PC-9 (cell line): ENCODE data around the gene TFAM. TPM values are rescaled to one million over a fixed set of nuclear protein-coding genes. Genes with fewer than 3 reads are reported as not detected.
A peak's percentile ranks its signal among the peaks of the same experiment; 100 is the strongest.

Experiments used
- BruUV-seq: library from RNA; stranded (reverse); fragments of 400-500 nt; replicated peaks from 2 replicates; lab custom pipeline; 2021; lab: Mats Ljungman, UMichigan
- CTCF ChIA-PET: fragments of 300-600 bp; sonication (Branson Sonifier 250); formaldehyde crosslinking; loops from one replicate; lab custom pipeline; 2022; ENCODE audit warnings: antibody characterized with exemption; lab: Charles Lee
- POLR2A ChIA-PET: fragments of 300-600 bp; sonication (Branson Sonifier 250); formaldehyde crosslinking; loops from one replicate; lab custom pipeline; 2022; ENCODE audit warnings: antibody characterized with exemption; ENCODE audit not compliant: unreplicated experiment; lab: Charles Lee
- DNase-seq, 2 experiments: peaks; one replicate each; pipeline versions ENCODE4 v3.0.0 to v3.0.0-alpha.2; 2015 to 2022; ENCODE audit warnings: mixed read lengths in 1 of 2
- H2AFZ ChIP-seq: fragments of 200-600 bp; sonication (generic); 2 replicates; pipeline ENCODE4 v1.8.1; 2017; ENCODE audit warnings: antibody characterized with exemption
- H3F3A ChIP-seq: fragments of 200-600 bp; sonication (generic); 2 replicates; pipeline ENCODE4 v1.8.1; 2017; ENCODE audit warnings: antibody characterized with exemption, mild to moderate bottlenecking, low read depth; ENCODE audit not compliant: insufficient read depth
- H3K27ac ChIP-seq: fragments of 200-600 bp; sonication (generic); 2 replicates; pipeline ENCODE4 v1.6.1; 2016; ENCODE audit warnings: mixed run types
- H3K27me3 ChIP-seq: fragments of 200-600 bp; sonication (generic); 2 replicates; pipeline ENCODE4 v1.6.1; 2016; ENCODE audit warnings: low read depth, mixed run types; ENCODE audit not compliant: insufficient read depth
- H3K36me3 ChIP-seq: fragments of 200-600 bp; sonication (generic); 2 replicates; pipeline ENCODE4 v1.6.1; 2016; ENCODE audit warnings: low read depth, mixed run types
- H3K4me1 ChIP-seq: fragments of 200-600 bp; sonication (generic); replicated peaks from 2 replicates; pipeline ENCODE4 v1.6.1; 2016; ENCODE audit warnings: mixed run types; ENCODE audit not compliant: insufficient read depth
- H3K4me2 ChIP-seq: fragments of 200-600 bp; sonication (generic); 2 replicates; pipeline ENCODE4 v1.6.1; 2017; ENCODE audit warnings: mixed run types
- H3K4me3 ChIP-seq: fragments of 200-600 bp; sonication (generic); 2 replicates; pipeline ENCODE4 v1.6.1; 2016; ENCODE audit warnings: mixed run types
- H3K79me2 ChIP-seq: fragments of 200-600 bp; sonication (generic); 2 replicates; pipeline ENCODE4 v1.6.1; 2017; ENCODE audit warnings: low read depth, mixed run types
- H3K9me2 ChIP-seq: fragments of 200-600 bp; sonication (generic); 2 replicates; pipeline ENCODE4 v1.8.1; 2017; ENCODE audit warnings: mild to moderate bottlenecking; ENCODE audit not compliant: insufficient read depth
- H3K9me3 ChIP-seq: fragments of 200-600 bp; sonication (generic); 2 replicates; pipeline ENCODE4 v1.8.1; 2016; ENCODE audit warnings: low read depth; ENCODE audit not compliant: insufficient read depth
- H4K20me1 ChIP-seq: fragments of 200-600 bp; sonication (generic); 2 replicates; pipeline ENCODE4 v1.8.1; 2017; ENCODE audit not compliant: insufficient read depth
- CTCF ChIP-seq: fragments of 200-600 bp; sonication (generic); conservative IDR thresholded peaks from 2 replicates; pipeline ENCODE4 v1.6.1; 2017; ENCODE audit warnings: mixed run types, antibody characterized with exemption, mild to moderate bottlenecking, moderate library complexity
- EZH2 ChIP-seq: fragments of 200-600 bp; sonication (generic); IDR thresholded peaks from 2 replicates; pipeline ENCODE4 v1.8.0; 2017; ENCODE audit warnings: antibody characterized with exemption, low read depth
- intact Hi-C: fragments of 100-400 bp; cut with micrococcal nuclease; formaldehyde crosslinking; loops from one replicate; pipeline ENCODE4 v1.10.0; 2022; ENCODE audit not compliant: unreplicated experiment
- total RNA-seq: library from RNA; stranded (reverse); gene quantifications from 2 replicates; pipeline ENCODE4 v1.2.3, GENCODE V29; 2021

TFAM gene
- total RNA-seq, 1 experiment from 2014 or later: 80.6 TPM

GRCh38 chr10:58435297-58435985, 50.2 kb downstream of the TFAM start:
- Histone ChIP-seq H3K9me2 (no peaks in the 10 kb centered on the region), H3K4me2 (peak overlapping the region; percentile 59), H3K9me3 (peaks cover 4% of the 10 kb centered on the region), H3K4me3 (peak overlapping the region; percentile 13; the same call in 1 of the 2 replicates), H4K20me1 (no peaks in the 10 kb centered on the region), H3K27ac (peak overlapping the region; percentile 87), H3K4me1 (peaks cover 43% of the 10 kb centered on the region), H3K36me3 (no peaks in the 10 kb centered on the region), H2AFZ (peak overlapping the region; percentile 56), H3K27me3 (no peaks in the 10 kb centered on the region), H3K79me2 (no peaks in the 10 kb centered on the region), H3F3A (peaks cover 32% of the 10 kb centered on the region)
- POLR2A ChIA-PET: no interaction called here
- no peak for TF ChIP-seq CTCF
- TF ChIP-seq EZH2: no peak
- intact Hi-C loops: loop anchor here (1.0 kb wide), 1 partner anchor 100 kb away; the partner anchor contains the start of gene UBE2D1
- no TSS peak for BruUV-seq
- CTCF ChIA-PET: interaction anchor here (0.6 kb wide), 1 partner anchor 267 kb away, joined by 3 read pairs; no protein-coding TSS in a partner anchor
- DNase-seq: peak; percentile 70 to 89

- H4K20me1 ChIP-seq: no peaks in the 10 kb centered on the region
- H3K9me2 ChIP-seq: no peaks in the 10 kb centered on the region
- ChIA-PET CTCF (no interaction called here), POLR2A (no interaction called here)
- peak overlapping the region; percentile 13; the same call in 1 of the 2 replicates for H3K4me3 ChIP-seq
- H3K9me3 ChIP-seq: peaks cover 4% of the 10 kb centered on the region
- no TSS peak for BruUV-seq
- peak overlapping the region; percentile 59 for H3K4me2 ChIP-seq
- peak; percentile 86 to 88 for DNase-seq
- no peaks in the 10 kb centered on the region for H3K27me3 ChIP-seq
- H3K27ac ChIP-seq: peak overlapping the region; percentile 87
- peaks cover 32% of the 10 kb centered on the region for H3F3A ChIP-seq
- no peak for TF ChIP-seq CTCF
- no peak for TF ChIP-seq EZH2
- peak overlapping the region; percentile 56 for H2AFZ ChIP-seq
- no peaks in the 10 kb centered on the region for H3K79me2 ChIP-seq
- H3K36me3 ChIP-seq: no peaks in the 10 kb centered on the region
- intact Hi-C loops: loop anchor here (2.0 kb wide), 1 partner anchor 167 kb away; the partner anchor contains the start of gene CISD1
- peaks cover 43% of the 10 kb centered on the region for H3K4me1 ChIP-seq
These were observed 50.9 kb downstream of the TFAM start for GRCh38 chr10:58436071-58436470.

GRCh38 chr10:58438340-58438871, 53.2 kb downstream of the TFAM start:
- Histone ChIP-seq H3K9me3 (peaks cover 4% of the 10 kb centered on the region), H2AFZ (no peak overlapping the region), H3K36me3 (no peaks in the 10 kb centered on the region), H3K4me2 (peak overlapping the region; percentile 13), H3K4me3 (no peak overlapping the region), H3K27me3 (no peaks in the 10 kb centered on the region), H3K4me1 (peaks cover 43% of the 10 kb centered on the region), H3F3A (peaks cover 32% of the 10 kb centered on the region), H3K27ac (no peak overlapping the region), H4K20me1 (no peaks in the 10 kb centered on the region), H3K79me2 (no peaks in the 10 kb centered on the region), H3K9me2 (no peaks in the 10 kb centered on the region)
- no TSS peak for BruUV-seq
- TF ChIP-seq EZH2: no peak
- TF ChIP-seq CTCF: no peak
- POLR2A ChIA-PET: no interaction called here
- CTCF ChIA-PET: interaction anchor here (0.7 kb wide), 1 partner anchor 42 kb away, joined by 21 read pairs; no protein-coding TSS in a partner anchor
- intact Hi-C loops: no loop called here
- peak in 1 of 2 experiments; percentile 67 for DNase-seq
